ENCODE measurements around the gene ELL.

ELL gene

DNA sequence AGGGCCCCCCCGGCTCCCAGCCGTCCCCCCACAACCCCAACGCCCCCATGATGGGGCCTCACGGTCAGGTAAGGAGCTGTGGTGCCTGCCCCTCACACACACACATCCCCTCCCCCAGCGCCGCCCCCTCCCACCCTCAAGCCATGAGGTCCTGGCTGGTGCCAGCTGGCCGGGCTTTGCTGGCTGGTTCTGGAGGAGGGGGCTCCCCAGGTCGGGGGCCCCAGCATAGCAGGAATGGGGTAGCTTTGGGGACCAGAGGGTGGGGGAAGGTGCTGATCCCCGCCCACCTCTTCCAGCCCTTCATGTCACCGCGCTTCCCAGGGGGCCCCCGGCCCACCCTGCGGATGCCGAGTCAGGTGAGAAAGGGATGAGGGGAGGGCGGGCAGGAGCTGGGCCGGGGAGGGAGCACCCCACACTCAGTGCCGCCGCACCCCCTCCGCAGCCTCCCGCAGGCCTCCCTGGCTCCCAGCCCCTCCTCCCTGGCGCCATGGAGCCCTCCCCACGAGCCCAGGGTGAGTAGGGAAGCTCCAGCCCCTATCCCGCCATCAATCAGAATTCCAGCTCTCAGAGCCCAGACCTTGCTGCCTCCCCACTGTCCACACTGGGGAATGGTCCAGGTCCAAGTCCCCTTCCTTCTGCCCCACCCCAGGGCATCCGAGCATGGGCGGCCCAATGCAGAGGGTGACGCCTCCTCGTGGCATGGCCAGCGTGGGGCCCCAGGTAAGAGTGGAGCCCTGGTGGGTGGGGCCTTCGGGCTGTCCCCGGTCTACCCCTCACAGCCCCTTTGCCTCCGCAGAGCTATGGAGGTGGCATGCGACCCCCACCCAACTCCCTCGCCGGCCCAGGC lies 90.3 kb downstream of the ELL start:
- DNase-seq, result no peak

DNA sequence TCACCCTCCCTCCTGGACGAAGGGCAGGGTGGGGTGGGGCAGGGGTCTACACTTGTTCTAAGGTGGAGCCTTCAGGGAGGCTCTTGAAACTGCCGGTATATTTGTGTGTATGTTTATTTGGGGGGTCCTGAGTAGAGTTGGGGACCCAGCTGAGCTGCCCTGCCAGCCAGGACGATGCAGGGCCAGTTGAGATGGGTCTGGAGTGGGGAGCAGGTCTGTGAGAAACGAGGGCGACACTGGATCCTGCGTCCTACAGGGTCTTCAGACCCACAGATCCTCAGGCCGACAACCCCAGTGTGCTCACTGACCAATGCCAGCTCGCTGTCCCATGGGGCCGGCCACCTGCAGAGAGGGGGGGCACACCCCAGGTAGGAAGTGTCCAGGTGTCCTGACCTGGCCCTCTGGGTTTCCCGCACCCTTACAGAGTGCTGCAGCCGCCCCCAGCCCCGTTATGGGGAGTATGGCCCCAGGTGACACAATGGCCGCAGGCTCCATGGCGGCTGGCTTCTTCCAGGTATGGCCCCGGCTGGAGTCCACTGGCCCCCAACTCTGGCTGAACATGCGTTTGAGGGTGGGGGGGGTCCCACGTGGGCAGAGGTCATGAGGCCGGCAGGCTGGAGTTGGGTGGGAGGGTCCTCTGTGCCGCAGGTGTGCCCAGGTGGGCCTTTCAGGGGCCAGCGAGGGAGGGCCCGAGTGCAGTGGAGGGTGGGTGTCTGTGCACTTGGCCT lies 91.3 kb downstream of the ELL start:
- DNase-seq, result no peak

DNA sequence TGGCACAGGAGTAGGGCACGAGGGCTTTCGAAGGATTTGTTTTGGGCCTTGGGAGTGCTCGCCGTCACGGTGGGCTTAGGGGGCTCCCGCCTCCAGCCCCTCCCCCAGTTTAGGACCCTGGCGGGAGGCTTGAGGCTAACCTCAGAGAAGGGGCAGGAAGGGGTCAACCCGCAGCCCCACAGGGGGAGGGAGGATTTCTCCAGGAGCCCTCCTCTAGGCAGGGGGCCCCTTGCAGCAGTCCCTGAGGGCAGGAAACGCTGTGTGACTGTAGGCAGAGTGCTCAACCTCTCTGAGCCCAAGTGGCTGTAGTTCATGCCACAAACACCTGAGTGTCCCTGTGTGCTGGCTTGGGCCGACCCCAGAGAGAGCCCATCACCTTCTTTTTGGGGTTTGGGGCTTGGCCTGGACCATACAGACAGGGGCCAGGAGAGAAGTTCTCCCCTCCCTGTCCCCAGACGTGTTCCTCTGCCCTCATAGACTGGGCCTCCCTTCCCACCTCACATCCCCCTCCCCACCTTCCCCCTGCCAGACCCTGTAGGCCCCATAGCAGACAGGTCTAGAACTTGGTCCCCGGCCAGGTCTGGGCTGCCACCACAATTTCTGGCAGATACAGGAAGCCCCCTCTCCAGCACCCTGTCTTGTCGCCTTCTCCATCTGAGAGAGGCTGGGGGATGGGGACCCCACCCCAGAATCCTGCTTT lies 92.0 kb downstream of the ELL start:
- DNase-seq, result no peak

DNA sequence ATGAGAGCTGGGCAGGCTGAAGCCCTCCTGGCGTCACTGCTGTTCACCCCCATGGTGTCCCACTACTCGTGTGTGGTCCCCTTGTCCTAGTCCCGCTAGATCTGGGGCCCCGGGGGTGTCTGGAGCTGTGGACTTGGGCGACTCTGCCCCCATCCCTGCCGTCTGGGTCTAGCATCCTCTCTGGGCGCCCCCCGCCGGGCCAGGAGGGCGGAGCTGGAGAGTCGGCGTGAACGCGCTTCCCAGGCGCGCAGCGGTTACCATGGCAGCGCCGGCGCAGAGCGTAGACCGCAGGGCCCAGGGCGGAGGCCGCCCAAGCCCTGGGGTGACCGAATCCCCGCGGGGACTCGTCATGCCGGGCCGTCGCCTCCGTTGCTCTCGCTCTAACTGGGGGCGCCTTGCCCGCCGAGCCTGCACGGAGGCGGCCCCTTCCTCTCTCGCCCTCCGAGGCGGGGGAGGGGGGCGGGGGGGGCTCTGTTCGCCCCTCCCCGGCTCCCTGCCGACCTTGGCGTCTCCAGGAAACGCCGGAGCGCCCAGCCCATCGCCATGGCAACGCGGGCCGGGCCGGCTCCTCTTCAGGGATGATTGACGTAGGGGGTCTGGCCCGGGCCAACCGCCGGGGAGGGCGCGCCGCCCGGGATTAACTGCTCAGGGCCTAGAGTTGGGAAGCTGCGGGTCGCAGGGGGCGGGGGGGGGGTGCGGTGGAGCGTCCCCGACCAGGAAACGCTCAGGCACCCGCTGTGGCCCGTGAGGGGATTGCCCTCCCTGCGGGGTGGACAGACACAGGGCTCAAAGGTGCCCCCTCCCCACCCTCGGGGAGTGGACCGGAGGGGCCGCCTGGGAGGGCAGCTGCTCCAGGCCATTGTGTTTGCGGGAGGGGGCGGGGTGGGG lies 92.8 kb downstream of the ELL start:
- DNase-seq, result peak; percentile 87

- DNase-seq, result no peak
Measured at GRCh38 chr19:18428173-18428786, 93.6 kb downstream of the ELL start.

DNA sequence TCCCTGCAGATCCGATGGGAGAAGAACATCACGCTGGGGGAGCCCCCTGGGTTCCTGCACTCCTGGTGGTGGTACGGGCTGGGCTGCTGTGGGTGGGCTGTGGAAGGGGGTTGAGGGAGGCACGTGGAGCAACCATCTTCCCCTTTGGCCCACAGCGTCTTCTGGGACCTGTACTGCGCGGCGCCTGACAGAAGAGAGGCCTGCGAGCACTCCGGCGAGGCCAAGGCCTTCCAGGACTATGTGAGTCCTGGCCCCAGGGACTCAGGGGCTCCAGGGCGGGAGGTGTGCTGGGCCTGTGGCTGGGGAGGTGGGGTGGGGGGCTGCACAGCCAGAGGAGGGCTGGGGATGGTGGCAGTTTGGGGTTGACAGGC lies 94.1 kb downstream of the ELL start:
- DNase-seq, result no peak

- no peak for DNase-seq
Measured at GRCh38 chr19:18427080-18427742, 94.7 kb downstream of the ELL start.

- DNase-seq, result no peak
Measured at GRCh38 chr19:18426416-18426767, 95.5 kb downstream of the ELL start.

DNA sequence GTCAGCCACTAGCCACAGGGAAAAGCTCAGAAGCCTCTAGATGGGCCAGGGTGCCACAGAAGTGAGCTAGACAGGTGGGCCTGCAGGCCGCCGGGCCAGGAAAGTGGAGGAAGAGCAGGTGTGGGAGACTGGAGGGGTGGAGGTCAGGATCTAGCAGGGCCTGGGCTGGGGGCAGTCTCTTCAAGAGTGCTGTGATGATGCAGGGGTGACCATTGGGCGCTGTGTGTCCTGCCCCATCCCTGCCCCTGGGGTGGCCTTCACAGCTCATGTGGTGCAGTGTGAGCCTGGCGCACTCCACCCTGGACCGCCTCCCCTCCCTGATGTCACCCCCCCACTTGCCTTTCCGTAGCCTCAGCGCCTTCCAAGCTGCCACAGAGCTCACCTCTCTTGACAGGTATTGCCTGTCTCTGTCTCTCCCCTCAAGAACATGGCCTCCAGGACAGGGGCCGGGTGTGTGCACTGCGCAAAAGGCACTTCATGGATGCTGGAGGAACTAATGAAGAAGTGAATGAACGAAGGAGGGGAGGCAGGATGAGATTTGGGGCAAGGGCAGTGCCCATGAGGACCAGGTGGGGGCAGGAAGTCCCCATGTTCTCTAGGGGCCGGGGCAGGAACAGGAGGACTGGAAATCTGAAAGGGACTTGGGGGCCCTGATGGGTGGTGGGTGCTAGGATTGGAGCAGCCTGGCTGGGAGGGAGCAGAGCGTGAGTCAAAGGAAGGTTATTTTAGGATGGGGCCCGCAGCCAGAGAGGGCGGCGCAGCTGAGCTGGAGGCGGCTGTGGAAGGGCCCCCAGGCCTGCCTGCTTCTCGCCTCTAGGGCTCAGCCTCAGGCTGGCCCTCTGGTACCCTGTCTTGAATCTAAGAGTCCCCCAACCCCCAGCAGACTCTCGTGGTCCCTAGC lies 96.1 kb downstream of the ELL start:
- DNase-seq, result no peak

DNA sequence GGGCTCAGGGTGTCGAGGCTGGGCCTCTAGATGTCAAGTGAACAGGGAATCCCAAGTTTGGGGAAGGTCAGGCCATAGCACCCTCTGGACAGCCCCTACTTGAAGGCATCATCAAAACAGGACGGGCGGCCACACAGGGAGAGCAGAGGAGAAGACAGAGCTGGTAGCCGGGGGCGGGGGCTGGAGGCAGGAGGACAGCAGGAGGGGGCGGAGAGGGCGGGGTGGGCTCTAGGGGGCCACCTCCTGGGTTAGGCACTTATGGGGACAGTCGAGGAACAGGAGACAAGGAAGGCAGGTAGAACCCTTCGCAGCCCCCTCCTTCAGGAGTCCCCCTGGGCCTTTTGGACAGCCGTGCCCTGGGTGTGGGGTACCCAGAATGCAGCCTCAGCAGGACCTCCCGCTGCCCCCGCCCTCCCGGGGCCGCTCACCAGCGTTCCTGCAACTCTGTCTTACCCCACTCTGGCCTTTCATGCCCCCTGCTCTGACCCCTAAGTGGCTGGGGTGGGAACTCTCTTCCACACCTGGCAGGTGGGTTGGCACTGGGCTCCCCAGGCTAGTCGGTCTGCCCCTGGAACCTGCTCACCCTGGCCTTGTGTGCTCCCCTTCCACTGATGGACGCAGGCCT lies 96.9 kb downstream of the ELL start:
- no peak for DNase-seq

GRCh38 chr19:18424122-18424889 lies 97.6 kb downstream of the ELL start:
- DNase-seq, result peak; percentile 52

DNA sequence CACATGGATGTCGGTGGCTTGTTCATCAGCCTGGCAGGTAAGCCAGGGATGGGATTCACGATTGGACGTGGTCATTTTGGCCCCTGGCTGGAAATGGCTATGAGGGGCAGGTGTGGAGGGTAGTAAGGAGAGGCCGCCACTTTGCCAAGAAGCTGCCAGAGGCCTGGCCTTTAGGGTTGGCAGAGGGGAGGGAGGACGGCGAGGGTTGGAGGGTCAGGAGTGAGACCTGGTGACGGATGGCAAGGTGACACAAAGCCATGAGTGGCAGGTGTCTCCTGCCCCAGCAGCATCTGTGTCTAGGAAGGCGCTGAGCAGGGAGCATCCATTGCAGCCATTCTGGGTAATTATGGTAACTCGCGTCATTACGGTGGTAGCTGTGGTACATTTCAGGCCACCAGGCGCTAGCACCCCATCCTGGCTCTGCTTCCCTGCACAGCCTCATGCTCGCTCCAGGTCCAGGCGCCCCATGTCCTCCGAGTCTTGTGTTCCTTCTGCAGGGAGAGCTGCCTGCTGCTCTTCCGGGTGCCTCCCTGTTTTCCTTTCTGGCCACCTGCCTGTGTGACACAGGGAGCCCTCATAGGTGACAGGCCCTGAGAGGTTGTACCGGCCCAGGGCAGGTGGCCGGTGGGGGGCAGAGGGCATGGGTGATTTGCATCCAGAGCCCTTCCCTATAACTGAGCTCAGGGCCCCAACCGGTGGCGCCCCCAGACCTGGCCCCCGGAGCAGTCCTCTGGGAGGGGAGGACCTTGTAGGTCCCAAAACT lies 98.4 kb downstream of the ELL start:
- peak; percentile 53 for DNase-seq

GRCh38 chr19:18422530-18423191 lies 99.2 kb downstream of the ELL start:
- no peak for DNase-seq

DNA sequence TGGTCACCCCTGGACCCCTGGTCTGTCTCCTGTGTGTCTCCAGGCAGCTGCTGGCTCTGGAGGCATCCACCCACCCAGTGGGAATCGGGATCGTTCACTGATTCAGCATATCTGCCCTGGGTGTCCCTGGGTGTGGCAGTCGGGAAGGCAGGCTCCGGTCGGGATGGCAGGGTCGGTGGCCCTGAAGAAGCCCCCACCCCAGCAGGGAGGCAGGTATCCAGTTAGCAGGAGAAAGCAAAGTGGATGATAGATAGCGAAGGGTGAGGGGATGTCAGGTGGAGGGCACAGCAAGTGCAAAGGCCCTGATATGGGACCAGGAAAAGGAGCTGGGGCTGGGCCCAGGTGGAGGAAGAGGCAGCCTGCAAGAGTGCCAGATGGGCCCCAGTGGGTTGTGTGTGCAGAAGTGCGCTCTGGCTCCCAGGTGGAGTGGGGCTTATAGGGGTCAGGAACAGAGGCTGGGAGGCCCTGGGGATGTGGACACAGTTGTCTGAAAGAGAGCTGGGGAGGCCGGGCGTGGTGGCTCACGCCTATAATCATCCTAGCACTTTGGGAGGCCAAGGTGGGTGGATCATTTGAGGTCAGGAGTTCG lies 100.4 kb downstream of the ELL start:
- no peak for DNase-seq

DNA sequence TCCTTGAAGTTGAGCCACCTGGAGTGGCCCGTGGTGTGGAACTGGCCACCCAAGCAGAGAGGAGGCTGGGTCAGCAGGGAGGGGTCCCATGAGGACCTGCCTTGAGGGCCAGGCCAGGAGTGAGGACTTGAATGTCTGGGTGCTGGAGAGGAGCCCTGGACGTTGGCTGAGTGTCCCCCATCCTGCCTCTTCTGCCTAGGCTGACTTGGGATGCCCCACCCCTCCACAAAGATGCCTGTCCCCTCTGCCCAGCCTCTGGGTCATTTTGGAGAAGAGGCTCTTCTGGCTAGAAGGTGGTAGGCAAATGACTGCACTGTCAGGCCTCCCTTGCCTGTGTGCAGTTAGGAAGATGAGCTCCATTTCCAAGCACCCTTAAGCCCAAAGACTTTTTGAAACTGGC lies 100.9 kb downstream of the ELL start:
- DNase-seq, result no peak

GRCh38 chr19:18419699-18420460 lies 102.0 kb downstream of the ELL start:
- DNase-seq, result peak; percentile 78

- DNase-seq, result peak; percentile 88
Measured at GRCh38 chr19:18419195-18419698, 102.6 kb downstream of the ELL start, which contains the start of gene SSBP4. Gene SSBP4, plus strand, starts transcription at chr19:18419398. Its CDS starts 251 bp downstream, at chr19:18419649.
